GM18517 (cell line): ENCODE measurements around the gene COL4A5.
"Not testable (repeated sequence)": the region's sequence is repeated elsewhere in the genome, so short reads cannot be mapped to it uniquely, and the experiment has no call there.

Experiments
- ATAC-seq: cut with Tn5 transposase; IDR thresholded peaks from one replicate; pipeline ENCODE4 v1.9.1; 2021; ENCODE audit warnings: mild to moderate bottlenecking, moderate library complexity; ENCODE audit not compliant: unreplicated experiment

The COL4A5 gene

GRCh38 chrX:108439426-108439942 is at the start of gene COL4A5:
Gene COL4A5 (plus strand): TSS chrX:108439838. CDS start chrX:108440126, 288 bp downstream.
- no peak for ATAC-seq

GRCh38 chrX:108390976-108391717 is 48.5 kb upstream of the COL4A5 start:
- ATAC-seq: not testable (repeated sequence)

- ATAC-seq: no peak
These were observed 43.3 kb upstream of the COL4A5 start for GRCh38 chrX:108396188-108396891.

- no peak for ATAC-seq
These were observed 42.7 kb upstream of the COL4A5 start for GRCh38 chrX:108396986-108397385.

GRCh38 chrX:108397627-108398391 is 41.8 kb upstream of the COL4A5 start:
- ATAC-seq: no peak

GRCh38 chrX:108399418-108400165 is 40.0 kb upstream of the COL4A5 start:
- ATAC-seq: no peak

- ATAC-seq: no peak
These were observed 26.9 kb upstream of the COL4A5 start for GRCh38 chrX:108412783-108413182.

GRCh38 chrX:108415146-108415545 is 24.5 kb upstream of the COL4A5 start:
- ATAC-seq: no peak

- ATAC-seq: no peak
These were observed 23.7 kb upstream of the COL4A5 start for GRCh38 chrX:108415891-108416290.

GRCh38 chrX:108417257-108417656 is 22.4 kb upstream of the COL4A5 start:
- ATAC-seq: no peak

- no peak for ATAC-seq
These were observed 20.2 kb upstream of the COL4A5 start for GRCh38 chrX:108419401-108419800.

- ATAC-seq: no peak
These were observed 19.2 kb upstream of the COL4A5 start for GRCh38 chrX:108420481-108420880.

- no peak for ATAC-seq
These were observed 13.4 kb upstream of the COL4A5 start for GRCh38 chrX:108426262-108426661.

- ATAC-seq: no peak
These were observed 4.4 kb upstream of the COL4A5 start for GRCh38 chrX:108435261-108435660.

GRCh38 chrX:108437349-108438109 is 2.1 kb upstream of the COL4A5 start:
- no peak for ATAC-seq

- ATAC-seq: no peak
These were observed 1.5 kb upstream of the COL4A5 start, which contains the start of gene COL4A6 for GRCh38 chrX:108438110-108438623. Gene COL4A6 (minus strand): TSS chrX:108438422. CDS start chrX:108438196, 226 bp downstream.

- no peak for ATAC-seq
These were observed 491 bp downstream of the COL4A5 start for GRCh38 chrX:108439961-108440696.

- ATAC-seq: no peak
These were observed 3.3 kb downstream of the COL4A5 start for GRCh38 chrX:108442901-108443464.

GRCh38 chrX:108447303-108447702 is 7.7 kb downstream of the COL4A5 start:
- no peak for ATAC-seq
